Measurements from ENCODE around the gene ELOVL1. TPM values are rescaled to one million over a fixed set of nuclear protein-coding genes. Genes with fewer than 3 reads are reported as not detected.

ELOVL1 gene
- total and polyA plus RNA-seq, 10 of the 15 experiments (the other 5 are each of a cell fraction or from before 2014, with no cell fraction given), result 58.5 to 139 (median 89.8) TPM

DNA sequence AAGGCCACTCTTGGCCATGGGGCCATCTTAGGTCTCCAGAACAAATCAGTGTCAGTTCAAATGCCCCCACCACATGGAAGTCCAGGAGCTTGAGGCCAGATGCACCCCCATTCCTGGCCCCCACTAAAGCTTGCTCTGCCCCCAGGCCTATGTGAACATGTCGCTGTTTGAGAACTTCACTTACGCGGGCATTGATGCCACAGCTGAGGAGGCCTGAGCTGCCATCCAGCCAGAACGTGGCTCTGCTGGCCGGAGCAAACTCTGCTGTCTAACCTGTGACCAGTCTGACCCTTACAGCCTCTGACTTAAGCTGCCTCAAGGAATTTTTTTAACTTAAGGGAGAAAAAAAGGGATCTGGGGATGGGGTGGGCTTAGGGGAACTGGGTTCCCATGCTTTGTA, 45.3 kb downstream of the ELOVL1 start (continued):
- TF ChIP-seq, protein P1, sequence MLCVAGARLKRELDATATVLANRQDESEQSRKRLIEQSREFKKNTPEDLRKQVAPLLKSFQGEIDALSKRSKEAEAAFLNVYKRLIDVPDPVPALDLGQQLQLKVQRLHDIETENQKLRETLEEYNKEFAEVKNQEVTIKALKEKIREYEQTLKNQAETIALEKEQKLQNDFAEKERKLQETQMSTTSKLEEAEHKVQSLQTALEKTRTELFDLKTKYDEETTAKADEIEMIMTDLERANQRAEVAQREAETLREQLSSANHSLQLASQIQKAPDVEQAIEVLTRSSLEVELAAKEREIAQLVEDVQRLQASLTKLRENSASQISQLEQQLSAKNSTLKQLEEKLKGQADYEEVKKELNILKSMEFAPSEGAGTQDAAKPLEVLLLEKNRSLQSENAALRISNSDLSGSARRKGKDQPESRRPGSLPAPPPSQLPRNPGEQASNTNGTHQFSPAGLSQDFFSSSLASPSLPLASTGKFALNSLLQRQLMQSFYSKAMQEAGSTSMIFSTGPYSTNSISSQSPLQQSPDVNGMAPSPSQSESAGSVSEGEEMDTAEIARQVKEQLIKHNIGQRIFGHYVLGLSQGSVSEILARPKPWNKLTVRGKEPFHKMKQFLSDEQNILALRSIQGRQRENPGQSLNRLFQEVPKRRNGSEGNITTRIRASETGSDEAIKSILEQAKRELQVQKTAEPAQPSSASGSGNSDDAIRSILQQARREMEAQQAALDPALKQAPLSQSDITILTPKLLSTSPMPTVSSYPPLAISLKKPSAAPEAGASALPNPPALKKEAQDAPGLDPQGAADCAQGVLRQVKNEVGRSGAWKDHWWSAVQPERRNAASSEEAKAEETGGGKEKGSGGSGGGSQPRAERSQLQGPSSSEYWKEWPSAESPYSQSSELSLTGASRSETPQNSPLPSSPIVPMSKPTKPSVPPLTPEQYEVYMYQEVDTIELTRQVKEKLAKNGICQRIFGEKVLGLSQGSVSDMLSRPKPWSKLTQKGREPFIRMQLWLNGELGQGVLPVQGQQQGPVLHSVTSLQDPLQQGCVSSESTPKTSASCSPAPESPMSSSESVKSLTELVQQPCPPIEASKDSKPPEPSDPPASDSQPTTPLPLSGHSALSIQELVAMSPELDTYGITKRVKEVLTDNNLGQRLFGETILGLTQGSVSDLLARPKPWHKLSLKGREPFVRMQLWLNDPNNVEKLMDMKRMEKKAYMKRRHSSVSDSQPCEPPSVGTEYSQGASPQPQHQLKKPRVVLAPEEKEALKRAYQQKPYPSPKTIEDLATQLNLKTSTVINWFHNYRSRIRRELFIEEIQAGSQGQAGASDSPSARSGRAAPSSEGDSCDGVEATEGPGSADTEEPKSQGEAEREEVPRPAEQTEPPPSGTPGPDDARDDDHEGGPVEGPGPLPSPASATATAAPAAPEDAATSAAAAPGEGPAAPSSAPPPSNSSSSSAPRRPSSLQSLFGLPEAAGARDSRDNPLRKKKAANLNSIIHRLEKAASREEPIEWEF (IDR thresholded peaks at IDR 0.05; ENCODE audit: insufficient replicate concordance, low read depth, low read length), result no peak

DNA sequence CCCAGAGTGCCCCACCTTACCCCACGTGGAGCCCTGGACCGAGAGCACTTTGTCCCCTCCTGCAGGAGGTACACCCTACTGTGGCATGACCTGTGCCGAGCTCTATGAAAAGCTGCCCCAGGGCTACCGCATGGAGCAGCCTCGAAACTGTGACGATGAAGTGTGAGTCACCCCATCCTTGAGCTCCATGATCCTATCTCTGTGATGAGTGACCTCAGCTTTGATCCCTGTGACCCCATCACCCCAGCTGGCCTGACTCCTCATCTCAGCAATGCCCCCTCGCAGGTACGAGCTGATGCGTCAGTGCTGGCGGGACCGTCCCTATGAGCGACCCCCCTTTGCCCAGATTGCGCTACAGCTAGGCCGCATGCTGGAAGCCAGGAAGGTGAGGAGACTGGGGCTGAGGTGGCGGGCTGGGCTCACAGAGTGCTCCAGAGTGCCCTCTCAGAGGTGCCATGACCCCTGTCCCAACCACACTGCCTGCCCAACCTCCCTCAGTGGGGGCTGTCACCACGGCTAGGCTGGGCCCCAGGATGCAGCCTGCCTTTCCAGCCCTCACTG, 46.4 kb downstream of the ELOVL1 start:
- RAD21 ChIA-PET (ENCODE audit: unreplicated experiment), result interaction anchor here (1.6 kb wide), 1 partner anchor 9 kb away, joined by 3 read pairs; no protein-coding TSS in a partner anchor
- 55% methylated on average over 16 of the region's 16 CpGs for WGBS (ENCODE audit: insufficient coverage, insufficient replicate concordance, low lambda C conversion rate, missing lambda C conversion rate)
- CTCF ChIA-PET, result interaction anchor here (0.6 kb wide), 1 partner anchor 60 kb away, joined by 3 read pairs; no protein-coding TSS in a partner anchor
- Histone ChIP-seq H2AFZ (ENCODE audit: control insufficient read depth, low read depth, low read length) (no peak overlapping the region), H3K4me1 (ENCODE audit: control insufficient read depth, insufficient read depth, low read length) (no peaks in the 10 kb centered on the region), H3K9me3 (replicated peaks; ENCODE audit: control insufficient read depth, insufficient read depth, low read length) (no peaks in the 10 kb centered on the region; the same call in 1 of the 3 replicates), H3K9ac (ENCODE audit: control insufficient read depth, insufficient read depth, low read length) (no peak overlapping the region), H3K27ac (ENCODE audit: control insufficient read depth, insufficient read depth) (no peak overlapping the region), H3K36me3 (ENCODE audit: control insufficient read depth in 2 of 2, insufficient read depth in 2 of 2, low read length in 1 of 2) (no peaks in the 10 kb centered on the region), H3K27me3 (replicated peaks in 1 of 2; ENCODE audit: control insufficient read depth in 2 of 2, insufficient read depth in 2 of 2, low read length in 1 of 2) (no peaks in the 10 kb centered on the region), H4K20me1 (ENCODE audit: control insufficient read depth, insufficient read depth) (no peaks in the 10 kb centered on the region), H3K4me3 (no peak overlapping the region), H3K79me2 (ENCODE audit: control insufficient read depth, insufficient read depth, low read length) (no peaks in the 10 kb centered on the region), H3K4me2 (ENCODE audit: control insufficient read depth, insufficient read depth) (no peak overlapping the region)
- in situ Hi-C loops (cut with MboI) (no loop called here), intact Hi-C loops (cut with micrococcal nuclease; ENCODE audit: unreplicated experiment) (no loop called here)
- POLR2A ChIA-PET, result interaction anchor here (0.5 to 0.6 kb wide), 2 partner anchors 48 to 566 kb away, joined by 3 to 8 read pairs; no protein-coding TSS in a partner anchor
- FAIRE-seq (no peak), DNase-seq (ENCODE audit: low read depth, low spot score) (no peak), ATAC-seq (no peak)
- SMC1A ChIA-PET (ENCODE audit: uncharacterized antibody, unreplicated experiment), result interaction anchor here (1.1 to 2.2 kb wide), 2 partner anchors 8 to 82 kb away, joined by 3 to 11 read pairs; no protein-coding TSS in a partner anchor
- TF ChIP-seq GATAD2B (conservative IDR thresholded peaks at IDR 0.05; ENCODE audit: low read depth) (no peak), CREB1 (IDR thresholded peaks at IDR 0.05; ENCODE audit: low read depth) (no peak), JUND (IDR thresholded peaks at IDR 0.05; ENCODE audit: low read depth, low read length) (no peak), MEF2A (IDR thresholded peaks at IDR 0.05; ENCODE audit: insufficient read depth, low read depth, low read length) (no peak), FOS (IDR thresholded peaks at IDR 0.05; ENCODE audit: borderline replicate concordance, extremely low read depth, insufficient read length) (no peak)
- TF ChIP-seq, protein P2, sequence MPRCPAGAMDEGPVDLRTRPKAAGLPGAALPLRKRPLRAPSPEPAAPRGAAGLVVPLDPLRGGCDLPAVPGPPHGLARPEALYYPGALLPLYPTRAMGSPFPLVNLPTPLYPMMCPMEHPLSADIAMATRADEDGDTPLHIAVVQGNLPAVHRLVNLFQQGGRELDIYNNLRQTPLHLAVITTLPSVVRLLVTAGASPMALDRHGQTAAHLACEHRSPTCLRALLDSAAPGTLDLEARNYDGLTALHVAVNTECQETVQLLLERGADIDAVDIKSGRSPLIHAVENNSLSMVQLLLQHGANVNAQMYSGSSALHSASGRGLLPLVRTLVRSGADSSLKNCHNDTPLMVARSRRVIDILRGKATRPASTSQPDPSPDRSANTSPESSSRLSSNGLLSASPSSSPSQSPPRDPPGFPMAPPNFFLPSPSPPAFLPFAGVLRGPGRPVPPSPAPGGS (IDR thresholded peaks at IDR 0.05; ENCODE audit: borderline replicate concordance, insufficient read depth, low read depth, low read length, poor library complexity, severe bottlenecking), result no peak
- TF ChIP-seq, protein P3, sequence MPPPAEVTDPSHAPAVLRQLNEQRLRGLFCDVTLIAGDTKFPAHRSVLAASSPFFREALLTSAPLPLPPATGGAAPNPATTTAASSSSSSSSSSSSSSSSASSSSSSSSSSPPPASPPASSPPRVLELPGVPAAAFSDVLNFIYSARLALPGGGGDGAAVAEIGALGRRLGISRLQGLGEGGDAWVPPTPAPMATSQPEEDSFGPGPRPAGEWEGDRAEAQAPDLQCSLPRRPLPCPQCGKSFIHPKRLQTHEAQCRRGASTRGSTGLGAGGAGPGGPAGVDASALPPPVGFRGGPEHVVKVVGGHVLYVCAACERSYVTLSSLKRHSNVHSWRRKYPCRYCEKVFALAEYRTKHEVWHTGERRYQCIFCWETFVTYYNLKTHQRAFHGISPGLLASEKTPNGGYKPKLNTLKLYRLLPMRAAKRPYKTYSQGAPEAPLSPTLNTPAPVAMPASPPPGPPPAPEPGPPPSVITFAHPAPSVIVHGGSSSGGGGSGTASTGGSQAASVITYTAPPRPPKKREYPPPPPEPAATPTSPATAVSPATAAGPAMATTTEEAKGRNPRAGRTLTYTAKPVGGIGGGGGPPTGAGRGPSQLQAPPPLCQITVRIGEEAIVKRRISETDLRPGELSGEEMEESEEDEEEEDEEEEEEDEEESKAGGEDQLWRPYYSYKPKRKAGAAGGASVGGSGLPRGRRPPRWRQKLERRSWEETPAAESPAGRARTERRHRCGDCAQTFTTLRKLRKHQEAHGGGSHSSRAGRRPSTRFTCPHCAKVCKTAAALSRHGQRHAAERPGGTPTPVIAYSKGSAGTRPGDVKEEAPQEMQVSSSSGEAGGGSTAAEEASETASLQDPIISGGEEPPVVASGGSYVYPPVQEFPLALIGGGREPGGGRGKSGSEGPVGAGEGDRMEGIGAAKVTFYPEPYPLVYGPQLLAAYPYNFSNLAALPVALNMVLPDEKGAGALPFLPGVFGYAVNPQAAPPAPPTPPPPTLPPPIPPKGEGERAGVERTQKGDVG (CRISPR knock-in tag; IDR thresholded peaks at IDR 0.05), result no peak
- TF ChIP-seq, protein P4, sequence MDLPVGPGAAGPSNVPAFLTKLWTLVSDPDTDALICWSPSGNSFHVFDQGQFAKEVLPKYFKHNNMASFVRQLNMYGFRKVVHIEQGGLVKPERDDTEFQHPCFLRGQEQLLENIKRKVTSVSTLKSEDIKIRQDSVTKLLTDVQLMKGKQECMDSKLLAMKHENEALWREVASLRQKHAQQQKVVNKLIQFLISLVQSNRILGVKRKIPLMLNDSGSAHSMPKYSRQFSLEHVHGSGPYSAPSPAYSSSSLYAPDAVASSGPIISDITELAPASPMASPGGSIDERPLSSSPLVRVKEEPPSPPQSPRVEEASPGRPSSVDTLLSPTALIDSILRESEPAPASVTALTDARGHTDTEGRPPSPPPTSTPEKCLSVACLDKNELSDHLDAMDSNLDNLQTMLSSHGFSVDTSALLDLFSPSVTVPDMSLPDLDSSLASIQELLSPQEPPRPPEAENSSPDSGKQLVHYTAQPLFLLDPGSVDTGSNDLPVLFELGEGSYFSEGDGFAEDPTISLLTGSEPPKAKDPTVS (IDR thresholded peaks at IDR 0.05; ENCODE audit: low read depth, low read length), result no peak
- no TSS peak for BruUV-seq (replicated peaks)
